NT2/D1 (cell line): ENCODE results near the gene ZPBP.

Source experiments
- DNase-seq: peaks from one replicate; pipeline ENCODE4 v3.0.0-alpha.2; 2011; ENCODE audit warnings: low read depth, low spot score
- H3K27me3 ChIP-seq: 2 replicates; pipeline ENCODE4 v1.6.0; 2011; ENCODE audit warnings: mild to moderate bottlenecking; ENCODE audit not compliant: insufficient read length, insufficient read depth
- H3K36me3 ChIP-seq: 2 replicates; pipeline ENCODE4 v1.6.1; 2011; ENCODE audit warnings: mild to moderate bottlenecking, low read length, mixed read lengths; ENCODE audit not compliant: insufficient read depth, insufficient read length
- H3K4me1 ChIP-seq: 2 replicates; pipeline ENCODE4 v1.5.1; 2011; ENCODE audit not compliant: insufficient read depth, insufficient read length
- H3K4me3 ChIP-seq: 2 replicates; pipeline ENCODE4 v1.5.1; 2011; ENCODE audit warnings: low read depth; ENCODE audit not compliant: insufficient read length
- H3K9ac ChIP-seq: 2 replicates; pipeline ENCODE4 v1.6.0; 2011; ENCODE audit warnings: low read depth; ENCODE audit not compliant: insufficient read length
- H3K9me3 ChIP-seq: 2 replicates; pipeline ENCODE4 v1.5.1; 2011; ENCODE audit warnings: mild to moderate bottlenecking, low read length; ENCODE audit not compliant: insufficient read depth
- SUZ12 ChIP-seq: IDR thresholded peaks from 2 replicates; pipeline ENCODE4 v1.6.1; 2011; ENCODE audit not compliant: insufficient read length, insufficient read depth; ENCODE audit errors: extremely low read depth
- YY1 ChIP-seq: IDR thresholded peaks from 2 replicates; pipeline ENCODE4 v1.6.1; 2011; ENCODE audit not compliant: insufficient read length, insufficient read depth
- ZNF274 ChIP-seq: IDR thresholded peaks from 2 replicates; pipeline ENCODE4 v1.6.1; 2011; ENCODE audit warnings: mild to moderate bottlenecking, low read depth, low read length

ZPBP gene

DNA sequence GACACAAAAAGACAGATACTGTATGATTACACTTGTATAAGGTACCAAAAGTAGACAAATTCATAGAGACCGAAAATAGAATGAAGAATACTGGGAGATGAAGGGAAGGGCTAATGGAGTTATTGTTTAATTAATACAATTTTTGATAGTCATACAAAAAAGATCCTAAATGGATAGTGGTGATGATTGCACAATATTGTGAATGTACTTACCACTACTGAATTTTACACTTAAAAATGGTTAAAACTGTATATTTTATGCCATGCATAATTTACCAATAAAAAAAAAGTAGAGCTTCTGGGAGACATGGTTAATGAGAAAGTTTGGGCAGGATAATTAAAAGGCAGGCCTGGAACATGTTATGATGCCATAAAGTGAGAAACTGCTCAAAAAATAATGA, 119.0 kb downstream of the ZPBP start:
- no peak overlapping the region for H3K4me3 ChIP-seq
- TF ChIP-seq YY1: no peak
- TF ChIP-seq ZNF274: no peak
- TF ChIP-seq SUZ12: no peak
- H3K9ac ChIP-seq: no peak overlapping the region
- no peaks in the 10 kb centered on the region for H3K27me3 ChIP-seq
- H3K4me1 ChIP-seq: no peaks in the 10 kb centered on the region
- no peak for DNase-seq
- no peaks in the 10 kb centered on the region for H3K36me3 ChIP-seq
- no peaks in the 10 kb centered on the region for H3K9me3 ChIP-seq

DNA sequence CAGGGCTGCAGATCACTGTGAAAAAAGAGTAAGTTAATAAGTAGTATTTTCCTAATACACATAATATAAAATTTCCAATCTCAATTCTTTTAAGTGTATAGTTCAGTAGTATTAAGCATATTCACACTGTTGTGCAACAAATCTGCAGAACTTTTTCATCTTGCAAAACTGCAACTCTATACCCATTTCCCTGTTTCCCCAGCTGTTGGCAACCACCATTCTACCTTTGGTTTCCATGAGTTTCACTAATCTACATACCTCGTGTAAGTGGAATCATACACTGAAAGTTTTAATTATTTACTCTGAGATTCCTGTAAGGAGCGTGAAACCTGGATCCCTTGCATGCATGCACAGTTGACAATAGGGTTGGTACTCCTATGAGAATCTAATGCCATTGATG, 155.4 kb downstream of the ZPBP start:
- DNase-seq: no peak
- H3K4me1 ChIP-seq: no peaks in the 10 kb centered on the region
- H3K9me3 ChIP-seq: peaks cover 6% of the 10 kb centered on the region; the same call in 1 of the 2 replicates
- H3K4me3 ChIP-seq: no peak overlapping the region
- no peaks in the 10 kb centered on the region for H3K36me3 ChIP-seq
- H3K27me3 ChIP-seq: no peaks in the 10 kb centered on the region
- H3K9ac ChIP-seq: no peak overlapping the region
- TF ChIP-seq YY1 (no peak), SUZ12 (no peak), ZNF274 (no peak)

DNA sequence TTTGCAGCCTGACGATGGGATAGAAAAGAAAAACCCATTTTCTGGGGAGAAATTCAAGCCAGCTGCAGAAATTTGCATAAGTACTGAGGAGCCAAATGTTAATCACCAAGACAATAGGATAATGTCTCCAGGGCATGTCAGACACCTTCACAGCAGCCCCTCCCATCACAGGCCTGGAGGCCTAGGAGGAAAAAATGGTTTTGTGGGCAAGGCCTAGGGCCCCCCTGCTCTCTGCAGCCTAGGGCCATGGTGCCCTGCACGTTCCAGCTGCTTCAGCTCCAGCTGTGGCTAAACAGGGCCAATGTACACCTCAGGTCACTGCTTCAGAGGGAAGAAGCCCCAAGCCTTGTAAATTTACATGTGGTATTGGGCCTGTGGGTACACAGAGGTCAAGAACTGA, 161.4 kb downstream of the ZPBP start:
- no peaks in the 10 kb centered on the region for H3K36me3 ChIP-seq
- H3K4me3 ChIP-seq: no peak overlapping the region
- TF ChIP-seq SUZ12 (no peak), YY1 (no peak), ZNF274 (no peak)
- H3K9me3 ChIP-seq: peaks cover 32% of the 10 kb centered on the region; the same call in 1 of the 2 replicates
- H3K27me3 ChIP-seq: no peaks in the 10 kb centered on the region
- no peak for DNase-seq
- no peak overlapping the region for H3K9ac ChIP-seq
- H3K4me1 ChIP-seq: no peaks in the 10 kb centered on the region

DNA sequence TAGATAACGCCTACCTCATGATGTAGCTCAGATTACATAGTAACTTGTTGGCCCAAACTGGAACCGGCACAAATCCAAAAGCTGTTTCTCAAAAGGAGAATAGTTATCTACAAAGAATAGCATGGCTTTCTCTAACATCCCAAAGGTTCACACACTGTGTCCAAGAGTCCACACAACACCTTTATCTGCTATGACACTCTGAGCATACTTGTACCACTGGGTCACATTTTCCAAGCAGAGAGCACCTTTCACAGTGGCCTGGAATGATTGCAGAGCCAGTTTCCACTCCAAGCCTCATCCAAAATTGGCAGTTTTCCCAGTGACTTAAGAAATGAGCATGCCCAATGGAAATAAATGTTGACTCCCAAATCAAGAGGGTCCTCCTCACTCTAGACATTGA, 164.3 kb downstream of the ZPBP start:
- Histone ChIP-seq H3K4me3 (no peak overlapping the region), H3K36me3 (no peaks in the 10 kb centered on the region), H3K27me3 (no peaks in the 10 kb centered on the region), H3K9ac (no peak overlapping the region), H3K9me3 (peaks cover 32% of the 10 kb centered on the region; the same call in 1 of the 2 replicates), H3K4me1 (no peaks in the 10 kb centered on the region)
- no peak for DNase-seq
- TF ChIP-seq ZNF274 (no peak), YY1 (no peak), SUZ12 (no peak)

DNA sequence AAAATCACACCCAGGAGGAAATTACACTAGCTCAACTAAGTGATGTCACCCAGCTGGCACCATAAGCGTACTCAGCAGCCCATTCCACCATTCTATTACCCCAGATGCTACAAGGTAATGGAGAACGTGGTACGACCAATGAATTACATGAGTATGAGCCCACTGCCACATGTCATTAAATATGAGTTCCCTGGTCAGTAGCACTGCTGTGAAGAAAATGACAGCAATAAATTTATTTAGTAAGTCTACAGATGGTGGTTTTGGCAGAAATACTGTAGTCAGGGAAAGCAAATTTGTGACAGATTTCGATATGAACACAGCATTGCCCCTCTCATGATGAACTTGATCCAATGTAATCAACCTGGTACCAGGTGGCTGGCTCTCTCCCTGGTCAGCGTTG, 165.4 kb downstream of the ZPBP start:
- no peaks in the 10 kb centered on the region for H3K27me3 ChIP-seq
- no peak for DNase-seq
- H3K36me3 ChIP-seq: no peaks in the 10 kb centered on the region
- no peak overlapping the region for H3K4me3 ChIP-seq
- no peak overlapping the region for H3K9ac ChIP-seq
- TF ChIP-seq ZNF274: no peak
- peaks cover 26% of the 10 kb centered on the region; the same call in 1 of the 2 replicates for H3K9me3 ChIP-seq
- H3K4me1 ChIP-seq: no peaks in the 10 kb centered on the region

DNA sequence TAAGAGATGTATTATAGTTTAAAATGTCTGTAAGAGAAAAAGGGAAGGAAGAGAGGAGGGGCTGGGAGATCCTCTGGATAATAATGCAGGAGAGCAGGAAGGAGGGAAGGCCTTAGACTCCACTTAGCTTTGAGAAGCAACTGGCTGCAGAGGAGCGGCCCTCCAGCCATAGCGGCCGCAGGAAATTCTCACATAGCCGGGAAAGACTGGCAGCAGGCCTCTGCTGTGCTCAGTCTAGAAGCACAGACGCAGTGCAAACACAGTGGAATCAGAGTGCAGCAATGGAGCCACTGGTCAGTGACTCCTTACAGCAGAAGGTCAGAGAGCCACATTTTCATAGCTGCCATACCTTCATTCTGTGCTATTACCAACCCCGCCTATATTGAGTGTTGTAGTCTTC, 166.3 kb downstream of the ZPBP start:
- H3K4me3 ChIP-seq: no peak overlapping the region
- H3K9me3 ChIP-seq: peaks cover 18% of the 10 kb centered on the region; the same call in 1 of the 2 replicates
- H3K27me3 ChIP-seq: no peaks in the 10 kb centered on the region
- DNase-seq: no peak
- TF ChIP-seq SUZ12: no peak
- TF ChIP-seq YY1: no peak
- TF ChIP-seq ZNF274: no peak
- no peaks in the 10 kb centered on the region for H3K4me1 ChIP-seq
- no peaks in the 10 kb centered on the region for H3K36me3 ChIP-seq
- H3K9ac ChIP-seq: no peak overlapping the region

DNA sequence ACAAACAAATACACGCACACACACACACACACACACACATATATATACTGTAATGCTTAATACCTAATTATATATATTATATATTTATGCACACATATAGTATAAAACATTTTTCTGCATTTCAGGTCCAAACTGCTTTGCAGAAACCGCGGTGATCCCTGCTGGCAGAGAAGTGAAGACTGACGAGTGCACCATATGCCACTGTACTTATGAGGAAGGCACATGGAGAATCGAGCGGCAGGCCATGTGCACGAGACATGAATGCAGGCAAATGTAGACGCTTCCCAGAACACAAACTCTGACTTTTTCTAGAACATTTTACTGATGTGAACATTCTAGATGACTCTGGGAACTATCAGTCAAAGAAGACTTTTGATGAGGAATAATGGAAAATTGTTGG, 181.1 kb downstream of the ZPBP start:
- Histone ChIP-seq H3K4me1 (no peaks in the 10 kb centered on the region), H3K27me3 (no peaks in the 10 kb centered on the region), H3K9me3 (0 out of 2 replicates have a peak, but pooled peaks cover 10% of the 10 kb centered on the region), H3K9ac (no peak overlapping the region), H3K4me3 (no peak overlapping the region), H3K36me3 (no peaks in the 10 kb centered on the region)
- TF ChIP-seq YY1 (no peak), SUZ12 (no peak), ZNF274 (no peak)
- no peak for DNase-seq

DNA sequence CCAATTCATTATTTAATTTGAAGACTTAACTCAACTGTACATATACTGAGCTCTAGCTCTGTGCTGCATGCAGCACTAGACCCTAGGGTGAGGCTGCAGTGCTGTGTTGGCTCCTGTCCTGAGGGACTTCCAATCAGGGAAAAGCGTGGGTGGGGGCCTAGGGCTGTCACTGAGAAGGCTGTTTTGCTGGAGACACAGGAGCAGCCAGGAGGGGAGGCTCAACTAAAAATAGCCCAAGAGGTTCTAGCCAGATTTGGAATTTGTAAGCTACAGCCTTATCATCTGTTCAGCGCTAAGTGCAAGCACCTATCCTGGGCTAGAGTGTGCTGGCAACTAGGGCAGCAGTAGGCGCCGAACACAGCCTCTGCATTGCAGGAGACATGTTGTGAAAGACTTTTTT, 198.5 kb downstream of the ZPBP start:
- no peak overlapping the region for H3K9ac ChIP-seq
- DNase-seq: no peak
- no peak overlapping the region for H3K4me3 ChIP-seq
- no peaks in the 10 kb centered on the region for H3K9me3 ChIP-seq
- no peaks in the 10 kb centered on the region for H3K36me3 ChIP-seq
- H3K27me3 ChIP-seq: no peaks in the 10 kb centered on the region
- TF ChIP-seq ZNF274 (no peak), SUZ12 (no peak), YY1 (no peak)
- no peaks in the 10 kb centered on the region for H3K4me1 ChIP-seq
